ENCODE data around the gene CTAG1A.
"Not testable (repeated sequence)": the region's sequence is repeated elsewhere in the genome, so short reads cannot be mapped to it uniquely, and the experiment has no call there.

CTAG1A gene

GRCh38 chrX:154545673-154546274, 39.2 kb upstream of the CTAG1A start:
- no peak for DNase-seq (ENCODE audit: low read depth, low spot score)
- Histone ChIP-seq H3K36me3 (ENCODE audit: insufficient read depth, low read length) (peaks cover 5% of the 10 kb centered on the region; the same call in 1 of the 2 replicates), H3K9ac (ENCODE audit: insufficient read length) (peak overlapping the region; percentile 74), H3K4me3 (peak overlapping the region; percentile 87), H3K9me3 (ENCODE audit: low read depth, low read length) (no peaks in the 10 kb centered on the region), H3K27ac (no peak overlapping the region)
- TF ChIP-seq FOXP2 (optimal IDR thresholded peaks at IDR 0.05; ENCODE audit: control extremely low read depth, extremely low read length, insufficient read depth) (no peak), EZH2 (IDR thresholded peaks at IDR 0.05) (no peak), POLR2AphosphoS5 (IDR thresholded peaks at IDR 0.05; ENCODE audit: borderline replicate concordance, low read depth, low read length) (no peak)

- H3K36me3 ChIP-seq (ENCODE audit: insufficient read depth, low read length), result peaks cover 5% of the 10 kb centered on the region; the same call in 1 of the 2 replicates
- no peak for DNase-seq (ENCODE audit: low read depth, low spot score)
- TF ChIP-seq POLR2AphosphoS5 (IDR thresholded peaks at IDR 0.05; ENCODE audit: borderline replicate concordance, low read depth, low read length) (peak; percentile 47; the same call in 1 of the 2 replicates), EZH2 (IDR thresholded peaks at IDR 0.05) (no peak)
- H3K27ac ChIP-seq, result peak within 1 kb of the TSS; percentile 95
- peak within 1 kb of the TSS; percentile 89 for H3K9ac ChIP-seq (ENCODE audit: insufficient read length)
- H3K9me3 ChIP-seq (ENCODE audit: low read depth, low read length), result no peaks in the 10 kb centered on the region
- peak within 1 kb of the TSS; percentile 87 for H3K4me3 ChIP-seq
These were observed 38.3 kb upstream of the CTAG1A start, which contains the start of gene G6PD for GRCh38 chrX:154546354-154547244. G6PD (minus strand) TSS chrX:154546846; CDS start chrX:154546155, 691 bp downstream.

DNA sequence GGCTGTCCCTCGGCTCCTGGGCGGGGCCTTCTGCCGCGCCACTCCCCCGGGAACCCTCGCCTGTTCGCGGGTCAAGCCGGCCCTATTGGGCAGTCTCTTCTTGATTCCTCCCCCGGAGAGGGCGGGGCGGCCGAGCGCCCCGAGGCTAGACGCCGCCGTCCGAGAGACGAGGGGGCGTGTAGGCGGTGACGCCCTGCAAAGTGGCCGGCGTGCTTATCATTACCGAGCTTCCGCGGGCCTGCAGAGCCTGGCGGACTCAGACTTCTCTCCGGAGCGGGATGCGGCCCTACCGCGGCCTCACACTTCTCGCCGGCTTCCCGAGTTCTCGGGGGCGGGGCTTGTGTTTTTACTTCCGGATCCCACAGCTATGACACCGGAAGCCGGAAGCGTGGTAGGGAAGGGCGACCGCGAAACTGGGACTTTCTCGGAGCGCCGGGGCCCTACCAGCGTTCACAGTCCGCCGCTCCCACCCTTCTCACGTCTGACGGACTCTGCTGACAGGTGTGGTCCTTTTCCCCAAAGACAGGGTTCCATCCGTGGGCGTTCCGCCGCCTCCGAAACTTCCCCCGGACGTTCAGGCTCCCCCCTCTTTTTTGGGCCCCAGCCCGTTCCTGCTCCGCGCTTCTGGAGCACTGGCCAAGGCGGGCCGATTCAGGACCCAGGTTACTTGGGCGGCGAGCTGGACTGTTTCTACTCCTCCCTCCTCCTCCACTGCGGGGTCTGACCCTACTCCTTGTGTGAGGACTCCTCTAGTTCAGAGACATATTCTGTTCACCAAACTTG, 37.5 kb upstream of the CTAG1A start, which contains the start of gene IKBKG:
Gene IKBKG (plus strand): TSS at position 376 of the 783 bp plus-strand sequence. CDS start 4,383 bp downstream, outside the sequence.
- Histone ChIP-seq H3K4me3 (peak within 1 kb of the TSS; percentile 87), H3K27ac (peak within 1 kb of the TSS; percentile 95), H3K36me3 (ENCODE audit: insufficient read depth, low read length) (peaks cover 5% of the 10 kb centered on the region; the same call in 1 of the 2 replicates), H3K9ac (ENCODE audit: insufficient read length) (peak within 1 kb of the TSS; percentile 89), H3K9me3 (ENCODE audit: low read depth, low read length) (no peaks in the 10 kb centered on the region)
- no peak for DNase-seq (ENCODE audit: low read depth, low spot score)
- TF ChIP-seq POLR2AphosphoS5 (IDR thresholded peaks at IDR 0.05; ENCODE audit: borderline replicate concordance, low read depth, low read length) (peak; percentile 42; the same call in 1 of the 2 replicates), EZH2 (IDR thresholded peaks at IDR 0.05) (no peak), FOXP2 (optimal IDR thresholded peaks at IDR 0.05; ENCODE audit: control extremely low read depth, extremely low read length, insufficient read depth) (no peak)

DNA sequence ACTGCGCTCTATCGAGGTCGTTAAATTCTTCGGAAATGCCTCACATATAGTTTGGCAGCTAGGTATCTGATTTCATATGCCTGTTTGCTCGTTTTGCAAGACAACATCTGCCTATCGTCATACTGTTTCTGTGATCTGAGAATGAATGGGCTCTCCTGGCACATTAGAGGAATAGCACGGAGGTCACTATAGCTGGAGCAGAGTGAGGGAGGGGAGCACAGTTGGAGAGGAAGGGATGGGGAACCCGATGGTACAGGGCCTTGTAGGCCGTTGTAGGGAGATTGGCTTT, 37.0 kb upstream of the CTAG1A start:
- peaks cover 6% of the 10 kb centered on the region; the same call in 1 of the 2 replicates for H3K36me3 ChIP-seq (ENCODE audit: insufficient read depth, low read length)
- no peak for TF ChIP-seq FOXP2 (optimal IDR thresholded peaks at IDR 0.05; ENCODE audit: control extremely low read depth, extremely low read length, insufficient read depth)
- no peak for TF ChIP-seq POLR2AphosphoS5 (IDR thresholded peaks at IDR 0.05; ENCODE audit: borderline replicate concordance, low read depth, low read length)
- TF ChIP-seq EZH2 (IDR thresholded peaks at IDR 0.05), result no peak
- DNase-seq (ENCODE audit: low read depth, low spot score), result no peak
- H3K9ac ChIP-seq (ENCODE audit: insufficient read length), result peak overlapping the region; percentile 89
- peak overlapping the region; percentile 87 for H3K4me3 ChIP-seq
- H3K27ac ChIP-seq, result peak overlapping the region; percentile 95
- H3K9me3 ChIP-seq (ENCODE audit: low read depth, low read length), result no peaks in the 10 kb centered on the region

GRCh38 chrX:154549766-154550165, 35.2 kb upstream of the CTAG1A start:
- no peaks in the 10 kb centered on the region for H3K9me3 ChIP-seq (ENCODE audit: low read depth, low read length)
- peaks cover 5% of the 10 kb centered on the region; the same call in 1 of the 2 replicates for H3K36me3 ChIP-seq (ENCODE audit: insufficient read depth, low read length)
- DNase-seq (ENCODE audit: low read depth, low spot score), result no peak
- no peak overlapping the region for H3K27ac ChIP-seq
- no peak overlapping the region for H3K4me3 ChIP-seq
- no peak overlapping the region for H3K9ac ChIP-seq (ENCODE audit: insufficient read length)
- TF ChIP-seq FOXP2 (optimal IDR thresholded peaks at IDR 0.05; ENCODE audit: control extremely low read depth, extremely low read length, insufficient read depth) (no peak), POLR2AphosphoS5 (IDR thresholded peaks at IDR 0.05; ENCODE audit: borderline replicate concordance, low read depth, low read length) (no peak), EZH2 (IDR thresholded peaks at IDR 0.05) (no peak)

DNA sequence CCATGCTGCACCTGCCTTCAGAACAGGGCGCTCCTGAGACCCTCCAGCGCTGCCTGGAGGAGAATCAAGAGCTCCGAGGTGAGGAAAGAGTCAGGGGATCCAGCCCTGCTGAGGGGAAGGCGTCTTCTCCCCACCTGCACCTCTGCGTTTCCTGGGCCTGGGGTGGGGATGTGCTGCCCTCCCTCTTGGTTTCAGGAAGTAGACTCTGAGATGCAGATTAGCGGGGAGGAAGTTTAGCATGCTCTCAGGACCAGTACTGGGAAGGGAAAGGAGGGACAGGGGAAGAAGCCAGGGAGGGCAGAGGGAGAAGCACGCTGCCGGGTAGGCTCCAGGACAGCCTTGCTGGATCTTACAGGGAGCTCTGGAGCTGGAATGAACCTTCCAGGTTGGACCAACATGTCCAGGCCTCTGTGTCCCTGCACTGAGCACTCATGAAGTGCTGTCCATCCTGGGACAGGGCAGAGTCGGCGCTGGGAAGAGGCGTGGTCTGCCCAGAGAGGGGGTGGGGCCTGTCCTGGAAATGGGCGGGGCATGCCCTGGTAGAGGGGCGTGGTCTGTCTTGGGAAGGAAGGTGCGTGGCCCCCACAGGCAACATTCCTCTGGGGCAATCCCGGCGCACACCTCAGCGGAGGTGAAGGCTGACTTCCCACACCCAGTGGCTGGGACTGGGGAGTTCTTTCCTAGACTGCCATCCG, 32.7 kb upstream of the CTAG1A start:
- DNase-seq (ENCODE audit: low read depth, low spot score); H3K36me3 ChIP-seq (ENCODE audit: insufficient read depth, low read length); H3K4me3 ChIP-seq; H3K27ac ChIP-seq; H3K9ac ChIP-seq (ENCODE audit: insufficient read length); H3K9me3 ChIP-seq (ENCODE audit: low read depth, low read length): not testable (repeated sequence)

GRCh38 chrX:154558060-154558690, 26.8 kb upstream of the CTAG1A start:
- not testable (repeated sequence) for DNase-seq (ENCODE audit: low read depth, low spot score)

GRCh38 chrX:154558896-154559295, 26.0 kb upstream of the CTAG1A start:
- H3K27ac ChIP-seq; H3K36me3 ChIP-seq (ENCODE audit: insufficient read depth, low read length); DNase-seq (ENCODE audit: low read depth, low spot score); H3K4me3 ChIP-seq; H3K9ac ChIP-seq (ENCODE audit: insufficient read length); H3K9me3 ChIP-seq (ENCODE audit: low read depth, low read length): not testable (repeated sequence)

More at GRCh38 chrX:154558060-154558690, 26.8 kb upstream of the CTAG1A start:
- not testable (repeated sequence) for H3K36me3 ChIP-seq (ENCODE audit: insufficient read depth, low read length); H3K27ac ChIP-seq; H3K4me3 ChIP-seq; H3K9me3 ChIP-seq (ENCODE audit: low read depth, low read length); H3K9ac ChIP-seq (ENCODE audit: insufficient read length)

DNA sequence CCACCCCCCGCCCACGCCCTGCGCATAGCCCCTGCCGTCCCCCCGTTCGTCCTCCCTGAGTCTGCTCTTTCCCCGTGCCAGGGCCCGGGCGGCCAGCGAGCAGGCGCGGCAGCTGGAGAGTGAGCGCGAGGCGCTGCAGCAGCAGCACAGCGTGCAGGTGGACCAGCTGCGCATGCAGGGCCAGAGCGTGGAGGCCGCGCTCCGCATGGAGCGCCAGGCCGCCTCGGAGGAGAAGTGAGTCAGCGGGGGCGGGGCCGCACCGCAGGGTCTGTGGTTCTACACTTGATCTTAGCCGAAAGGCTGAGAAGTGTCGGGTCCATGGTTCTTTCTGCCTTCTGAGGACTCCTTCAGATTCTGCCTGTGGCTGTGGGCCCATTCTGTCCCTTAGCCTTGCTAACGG, 24.6 kb upstream of the CTAG1A start:
- not testable (repeated sequence) for H3K9ac ChIP-seq (ENCODE audit: insufficient read length); DNase-seq (ENCODE audit: low read depth, low spot score); H3K27ac ChIP-seq; H3K36me3 ChIP-seq (ENCODE audit: insufficient read depth, low read length); H3K9me3 ChIP-seq (ENCODE audit: low read depth, low read length); H3K4me3 ChIP-seq

- H3K36me3 ChIP-seq (ENCODE audit: insufficient read depth, low read length); H3K9ac ChIP-seq (ENCODE audit: insufficient read length); H3K4me3 ChIP-seq; H3K9me3 ChIP-seq (ENCODE audit: low read depth, low read length); H3K27ac ChIP-seq; DNase-seq (ENCODE audit: low read depth, low spot score): not testable (repeated sequence)
These were observed 22.6 kb upstream of the CTAG1A start for GRCh38 chrX:154562295-154562694.

DNA sequence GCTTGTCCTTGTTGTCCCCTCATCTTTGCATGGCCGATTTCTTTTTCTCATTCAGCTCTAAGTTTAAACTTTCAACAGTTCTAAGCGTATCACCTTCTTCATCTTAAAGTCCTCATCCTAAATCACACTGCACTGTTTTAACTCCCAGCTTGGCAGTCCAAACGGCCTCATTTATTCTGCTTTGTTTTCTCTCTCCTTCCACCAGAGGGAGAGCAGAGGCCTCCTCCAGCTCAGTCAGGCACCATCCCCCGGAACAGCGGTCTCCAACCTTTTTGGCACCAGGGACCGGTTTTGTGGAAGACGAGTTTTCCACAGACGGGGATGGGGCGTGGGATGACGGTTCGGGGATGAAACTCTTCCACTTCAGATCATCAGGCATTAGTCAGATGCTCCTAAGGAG, 14.6 kb upstream of the CTAG1A start:
- not testable (repeated sequence) for DNase-seq (ENCODE audit: low read depth, low spot score); H3K9ac ChIP-seq (ENCODE audit: insufficient read length); H3K27ac ChIP-seq; H3K4me3 ChIP-seq; H3K9me3 ChIP-seq (ENCODE audit: low read depth, low read length); H3K36me3 ChIP-seq (ENCODE audit: insufficient read depth, low read length)

Measured in SK-N-MC (cell line).